Measurements from ENCODE around the gene GASK1A.

GASK1A gene

DNA sequence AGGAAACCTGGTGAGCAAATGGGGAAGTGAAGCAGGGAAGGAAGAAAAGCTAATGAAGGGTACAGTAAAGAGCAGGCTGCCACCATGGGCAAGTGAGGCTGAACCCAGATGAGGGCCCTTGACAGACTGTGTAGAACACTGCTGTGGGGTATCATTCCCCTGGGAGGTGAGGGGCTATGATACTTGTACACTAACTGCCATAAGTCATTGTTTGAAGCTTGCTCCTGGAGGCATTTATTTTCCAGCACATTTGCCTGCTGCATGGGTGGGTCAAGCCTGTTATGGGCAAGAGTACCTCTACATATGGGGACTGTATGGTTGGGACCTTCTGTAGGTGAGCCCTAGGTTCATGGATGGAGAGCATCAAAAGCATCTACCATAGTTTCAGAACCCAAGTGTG lies 69.4 kb downstream of the GASK1A start:
- Histone ChIP-seq H3K9me3 (ENCODE audit: control insufficient read depth in 5 of 5, low read length in 5 of 5) (peaks cover 16 to 54% (median 33%) of the 10 kb centered on the region in 5 donors), H3K4me1 (ENCODE audit: control insufficient read depth in 5 of 5, insufficient read depth in 5 of 5, low read length in 5 of 5) (no peaks in the 10 kb centered on the region), H3K9ac (ENCODE audit: low read length in 5 of 5) (no peak overlapping the region), H3K36me3 (ENCODE audit: control insufficient read depth in 5 of 5, insufficient read depth in 5 of 5, low read length in 5 of 5) (no peaks in the 10 kb centered on the region), H3K4me3 (ENCODE audit: low read depth in 1 of 5, low read length in 5 of 5) (no peak overlapping the region), H3K27ac (ENCODE audit: low read depth, low read length) (no peak overlapping the region), H3K27me3 (ENCODE audit: control insufficient read depth in 5 of 5, insufficient read depth in 4 of 5, low read length in 5 of 5) (no peaks in the 10 kb centered on the region)

DNA sequence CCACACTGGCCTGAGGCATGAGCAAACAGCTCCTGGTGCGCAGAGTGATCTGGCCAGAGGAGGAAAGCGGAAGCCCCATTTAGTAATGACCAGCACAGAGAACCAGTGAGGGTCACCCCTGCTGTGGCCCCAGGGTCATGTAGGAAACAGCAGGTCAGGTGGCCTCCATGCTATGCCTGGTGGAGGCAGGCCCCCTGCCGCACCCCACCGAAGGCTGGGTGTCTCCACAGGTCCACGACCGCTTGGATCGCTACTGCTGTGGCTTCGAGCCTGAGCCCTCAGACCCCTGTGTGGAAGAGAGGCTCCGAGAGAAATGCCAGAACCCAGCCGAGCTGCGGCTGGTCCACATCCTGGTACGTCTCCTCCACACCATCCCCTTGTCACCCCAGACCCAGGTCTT lies 74.2 kb downstream of the GASK1A start:
- no peak overlapping the region for H3K4me3 ChIP-seq (ENCODE audit: low read depth in 1 of 5, low read length in 5 of 5)
- peaks cover 0 to 6% (median 0%) of the 10 kb centered on the region in 5 donors for H3K36me3 ChIP-seq (ENCODE audit: control insufficient read depth in 5 of 5, insufficient read depth in 5 of 5, low read length in 5 of 5)
- no peaks in the 10 kb centered on the region for H3K4me1 ChIP-seq (ENCODE audit: control insufficient read depth in 5 of 5, insufficient read depth in 5 of 5, low read length in 5 of 5)
- no peaks in the 10 kb centered on the region for H3K27me3 ChIP-seq (ENCODE audit: control insufficient read depth in 5 of 5, insufficient read depth in 4 of 5, low read length in 5 of 5)
- H3K27ac ChIP-seq (ENCODE audit: low read depth, low read length) = no peak overlapping the region
- H3K9me3 ChIP-seq (ENCODE audit: control insufficient read depth in 5 of 5, low read length in 5 of 5) = peaks cover 8 to 25% (median 19%) of the 10 kb centered on the region in 5 donors
- H3K9ac ChIP-seq (ENCODE audit: low read length in 5 of 5) = no peak overlapping the region

DNA sequence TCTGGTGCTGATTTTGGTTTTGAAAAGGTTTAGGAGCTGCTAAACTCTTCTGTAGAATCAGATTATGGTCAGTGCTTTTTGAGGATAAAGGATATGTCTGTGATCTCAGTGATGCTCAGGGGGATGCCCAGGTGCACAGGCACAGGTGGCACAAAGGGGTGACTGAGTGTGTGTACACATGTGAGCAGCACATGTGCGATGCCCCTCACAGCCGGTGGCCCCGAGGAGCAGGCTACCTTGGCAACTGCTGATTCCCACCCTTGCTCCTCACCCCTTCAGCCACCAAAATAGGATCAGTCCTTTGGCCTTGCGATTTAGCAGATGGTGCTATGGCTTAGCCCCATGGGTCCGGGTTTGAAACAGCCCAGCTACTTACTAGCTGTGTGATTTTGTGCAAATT lies 75.6 kb downstream of the GASK1A start:
- Histone ChIP-seq H3K36me3 (ENCODE audit: control insufficient read depth in 5 of 5, insufficient read depth in 5 of 5, low read length in 5 of 5) (peaks cover 0 to 6% (median 2%) of the 10 kb centered on the region in 5 donors), H3K27ac (ENCODE audit: low read depth, low read length) (no peak overlapping the region), H3K4me1 (ENCODE audit: control insufficient read depth in 5 of 5, insufficient read depth in 5 of 5, low read length in 5 of 5) (no peaks in the 10 kb centered on the region), H3K27me3 (ENCODE audit: control insufficient read depth in 5 of 5, insufficient read depth in 4 of 5, low read length in 5 of 5) (no peaks in the 10 kb centered on the region), H3K4me3 (ENCODE audit: low read depth in 1 of 5, low read length in 5 of 5) (no peak overlapping the region), H3K9ac (ENCODE audit: low read length in 5 of 5) (no peak overlapping the region), H3K9me3 (ENCODE audit: control insufficient read depth in 5 of 5, low read length in 5 of 5) (peaks cover 0 to 14% (median 12%) of the 10 kb centered on the region in 5 donors)

DNA sequence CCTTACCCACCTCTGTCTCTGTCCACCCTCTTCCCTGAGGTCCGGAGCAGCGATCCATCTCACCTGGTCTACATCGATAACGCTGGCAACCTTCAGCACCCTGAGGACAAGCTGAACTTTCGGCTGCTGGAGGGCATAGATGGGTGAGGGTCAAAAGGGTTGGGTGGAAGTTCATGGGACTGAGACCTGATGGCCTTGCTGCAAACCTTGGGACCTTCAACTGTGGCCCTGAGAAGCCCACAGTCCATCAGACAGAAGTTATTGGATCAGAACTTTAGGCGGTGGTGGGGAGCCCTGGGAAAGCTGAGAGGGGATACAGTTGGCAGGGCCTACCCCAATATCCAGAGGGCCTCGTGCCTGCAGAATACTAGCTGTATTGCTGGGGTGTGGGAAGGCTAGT lies 76.3 kb downstream of the GASK1A start:
- no peaks in the 10 kb centered on the region for H3K27me3 ChIP-seq (ENCODE audit: control insufficient read depth in 5 of 5, insufficient read depth in 4 of 5, low read length in 5 of 5)
- peaks cover 0 to 6% (median 4%) of the 10 kb centered on the region in 5 donors for H3K36me3 ChIP-seq (ENCODE audit: control insufficient read depth in 5 of 5, insufficient read depth in 5 of 5, low read length in 5 of 5)
- no peak overlapping the region for H3K27ac ChIP-seq (ENCODE audit: low read depth, low read length)
- no peaks in the 10 kb centered on the region for H3K4me1 ChIP-seq (ENCODE audit: control insufficient read depth in 5 of 5, insufficient read depth in 5 of 5, low read length in 5 of 5)
- H3K9ac ChIP-seq (ENCODE audit: low read length in 5 of 5) = no peak overlapping the region
- no peak overlapping the region for H3K4me3 ChIP-seq (ENCODE audit: low read depth in 1 of 5, low read length in 5 of 5)
- peaks cover 0 to 13% (median 9%) of the 10 kb centered on the region in 5 donors for H3K9me3 ChIP-seq (ENCODE audit: control insufficient read depth in 5 of 5, low read length in 5 of 5)

DNA sequence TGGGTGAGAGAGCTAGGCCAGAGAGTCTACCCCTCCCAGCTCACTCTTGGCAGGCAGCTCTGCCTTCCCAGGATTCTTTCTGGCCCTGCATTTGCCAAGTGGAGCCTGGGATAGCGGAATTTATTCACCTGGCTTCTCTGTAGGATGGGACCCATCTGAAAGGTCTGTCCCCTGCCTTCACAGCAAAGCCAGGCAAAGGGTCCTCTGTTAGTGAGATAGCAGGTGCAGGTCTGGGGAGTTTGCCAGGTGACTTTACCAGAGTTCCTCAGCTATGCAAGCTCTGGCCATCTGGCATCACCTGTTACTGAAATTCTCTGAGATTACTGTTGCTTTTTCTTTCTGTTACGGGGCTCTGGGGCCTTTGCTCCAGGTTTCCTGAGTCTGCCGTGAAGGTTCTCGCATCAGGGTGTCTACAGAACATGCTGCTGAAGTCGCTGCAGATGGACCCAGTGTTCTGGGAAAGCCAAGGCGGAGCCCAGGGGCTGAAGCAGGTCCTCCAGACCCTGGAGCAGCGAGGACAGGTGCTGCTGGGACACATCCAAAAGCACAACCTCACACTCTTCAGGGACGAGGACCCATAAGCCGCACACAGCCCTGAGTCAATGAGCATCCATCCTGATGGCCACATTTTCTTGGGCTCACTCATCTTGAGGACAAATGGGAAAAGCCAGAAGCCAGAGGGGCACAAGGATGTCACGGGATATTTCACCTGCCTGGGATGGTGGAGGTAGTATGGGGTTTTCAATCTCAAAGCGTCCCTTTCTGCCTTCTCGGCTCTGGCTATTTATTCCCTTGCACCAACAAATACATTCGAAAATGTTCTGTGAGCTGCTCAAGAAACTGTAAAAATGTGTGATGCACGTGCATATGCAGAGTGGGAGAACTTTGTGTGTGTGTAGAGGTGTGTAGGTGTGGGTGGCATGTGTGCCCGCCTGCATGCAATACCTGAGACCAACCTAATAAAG lies 77.0 kb downstream of the GASK1A start:
- Histone ChIP-seq H3K4me1 (ENCODE audit: control insufficient read depth in 5 of 5, insufficient read depth in 5 of 5, low read length in 5 of 5) (no peaks in the 10 kb centered on the region), H3K27ac (ENCODE audit: low read depth, low read length) (no peak overlapping the region), H3K9me3 (ENCODE audit: control insufficient read depth in 5 of 5, low read length in 5 of 5) (peaks cover 0 to 8% (median 6%) of the 10 kb centered on the region in 5 donors), H3K27me3 (ENCODE audit: control insufficient read depth in 5 of 5, insufficient read depth in 4 of 5, low read length in 5 of 5) (no peaks in the 10 kb centered on the region), H3K36me3 (ENCODE audit: control insufficient read depth in 5 of 5, insufficient read depth in 5 of 5, low read length in 5 of 5) (peaks cover 0 to 6% (median 4%) of the 10 kb centered on the region in 5 donors), H3K9ac (ENCODE audit: low read length in 5 of 5) (no peak overlapping the region), H3K4me3 (ENCODE audit: low read depth in 1 of 5, low read length in 5 of 5) (no peak overlapping the region)

DNA sequence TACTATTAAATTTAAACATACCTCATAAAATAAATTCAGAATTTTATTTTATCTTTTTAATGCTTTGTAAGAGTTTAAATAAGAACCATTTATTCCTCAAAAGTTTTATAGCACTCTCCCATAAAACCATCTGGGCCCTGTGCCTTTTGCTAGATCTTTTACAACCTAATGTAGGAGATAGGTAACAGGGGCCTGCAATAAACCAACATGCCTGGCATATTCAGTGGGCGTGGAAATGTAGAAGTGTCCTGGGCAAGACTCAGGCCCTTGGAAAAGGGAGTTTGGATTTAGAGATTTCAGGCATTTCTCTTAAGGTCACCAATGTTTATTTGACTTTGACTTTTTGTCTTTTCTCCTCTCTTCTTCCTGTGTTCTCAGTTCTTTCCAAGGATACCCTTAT lies 80.3 kb downstream of the GASK1A start:
- Histone ChIP-seq H3K9me3 (ENCODE audit: control insufficient read depth in 5 of 5, low read length in 5 of 5) (peaks cover 0 to 5% (median 0%) of the 10 kb centered on the region in 5 donors), H3K27ac (ENCODE audit: low read depth, low read length) (no peak overlapping the region), H3K27me3 (ENCODE audit: control insufficient read depth in 5 of 5, insufficient read depth in 4 of 5, low read length in 5 of 5) (no peaks in the 10 kb centered on the region), H3K36me3 (ENCODE audit: control insufficient read depth in 5 of 5, insufficient read depth in 5 of 5, low read length in 5 of 5) (peaks cover 0 to 10% (median 5%) of the 10 kb centered on the region in 5 donors), H3K4me1 (ENCODE audit: control insufficient read depth in 5 of 5, insufficient read depth in 5 of 5, low read length in 5 of 5) (no peaks in the 10 kb centered on the region), H3K9ac (ENCODE audit: low read length in 5 of 5) (no peak overlapping the region), H3K4me3 (ENCODE audit: low read depth in 1 of 5, low read length in 5 of 5) (no peak overlapping the region)

DNA sequence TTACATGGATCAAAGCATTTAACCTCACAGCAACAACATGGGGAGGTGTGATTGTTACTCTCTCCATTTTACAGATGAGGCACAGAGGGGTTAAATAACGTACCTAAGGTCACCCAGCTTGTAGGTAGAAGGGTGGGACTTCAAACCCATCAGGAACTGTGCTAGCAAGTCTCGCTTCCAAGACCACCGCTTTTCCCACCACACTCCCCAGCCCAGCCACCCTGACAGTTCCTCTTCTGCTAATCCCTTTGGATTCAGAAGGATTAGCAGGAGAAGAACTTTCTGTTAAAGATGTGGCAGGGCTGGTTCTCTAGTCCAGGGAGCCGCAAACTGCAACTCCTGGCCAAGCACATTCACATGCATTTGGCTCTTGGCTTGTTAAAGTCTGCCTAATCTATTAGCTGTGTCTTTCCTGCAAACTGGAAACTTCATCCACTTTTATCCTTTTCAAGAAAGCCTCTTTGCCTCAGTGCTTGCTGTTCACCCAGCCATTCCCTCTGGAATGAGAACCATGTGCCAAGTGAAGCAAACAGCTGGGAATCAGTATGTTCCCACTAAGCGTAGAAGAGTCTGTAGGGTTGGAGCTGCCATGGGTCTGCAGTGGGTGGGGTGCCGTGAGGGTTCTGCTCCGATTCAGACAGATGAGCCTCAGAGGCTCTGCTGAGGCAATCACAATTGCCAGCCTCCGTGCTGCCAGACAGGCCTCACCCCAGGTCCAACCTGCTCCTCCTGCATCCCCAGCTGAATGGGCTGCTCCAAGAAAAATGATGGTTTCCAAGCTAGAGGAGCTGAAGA lies 82.2 kb downstream of the GASK1A start:
- Histone ChIP-seq H3K9ac (ENCODE audit: low read length in 5 of 5) (no peak overlapping the region), H3K9me3 (ENCODE audit: control insufficient read depth in 5 of 5, low read length in 5 of 5) (peaks cover 0 to 5% (median 0%) of the 10 kb centered on the region in 5 donors), H3K27ac (ENCODE audit: low read depth, low read length) (no peak overlapping the region), H3K27me3 (ENCODE audit: control insufficient read depth in 5 of 5, insufficient read depth in 4 of 5, low read length in 5 of 5) (no peaks in the 10 kb centered on the region), H3K4me3 (ENCODE audit: low read depth in 1 of 5, low read length in 5 of 5) (no peak overlapping the region), H3K36me3 (ENCODE audit: control insufficient read depth in 5 of 5, insufficient read depth in 5 of 5, low read length in 5 of 5) (peaks cover 0 to 7% (median 5%) of the 10 kb centered on the region in 5 donors), H3K4me1 (ENCODE audit: control insufficient read depth in 5 of 5, insufficient read depth in 5 of 5, low read length in 5 of 5) (no peaks in the 10 kb centered on the region)

DNA sequence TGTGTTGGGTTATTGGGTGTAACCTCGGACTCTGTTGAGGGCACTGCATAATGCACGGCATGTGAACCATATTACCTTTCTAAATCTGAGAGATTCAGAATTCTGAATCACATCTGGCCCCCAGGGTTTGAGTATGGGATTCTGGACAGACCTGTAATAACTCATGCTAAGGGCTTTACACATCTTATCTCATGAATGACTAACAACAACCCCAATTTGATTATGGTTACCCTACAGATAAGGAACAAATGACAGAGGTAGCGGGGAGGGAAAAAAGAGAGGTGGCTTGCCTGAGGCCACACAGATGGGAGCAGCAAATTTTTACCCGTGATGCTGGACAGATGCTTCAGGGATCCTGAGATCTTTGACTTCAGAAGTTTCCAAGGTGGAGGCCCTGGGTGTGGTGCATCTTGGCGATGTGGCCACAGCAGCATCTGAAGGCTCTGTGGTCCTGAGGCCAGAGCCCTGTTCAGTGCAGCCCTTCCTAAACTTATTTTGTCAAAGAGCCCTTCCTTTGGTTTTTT lies 83.0 kb downstream of the GASK1A start:
- no peaks in the 10 kb centered on the region for H3K27me3 ChIP-seq (ENCODE audit: control insufficient read depth in 5 of 5, insufficient read depth in 4 of 5, low read length in 5 of 5)
- peaks cover 0 to 5% (median 0%) of the 10 kb centered on the region in 5 donors for H3K9me3 ChIP-seq (ENCODE audit: control insufficient read depth in 5 of 5, low read length in 5 of 5)
- no peak overlapping the region for H3K9ac ChIP-seq (ENCODE audit: low read length in 5 of 5)
- H3K27ac ChIP-seq (ENCODE audit: low read depth, low read length) = no peak overlapping the region
- H3K4me3 ChIP-seq (ENCODE audit: low read depth in 1 of 5, low read length in 5 of 5) = no peak overlapping the region
- H3K4me1 ChIP-seq (ENCODE audit: control insufficient read depth in 5 of 5, insufficient read depth in 5 of 5, low read length in 5 of 5) = no peaks in the 10 kb centered on the region
- H3K36me3 ChIP-seq (ENCODE audit: control insufficient read depth in 5 of 5, insufficient read depth in 5 of 5, low read length in 5 of 5) = peaks cover 0 to 5% (median 3%) of the 10 kb centered on the region in 5 donors

DNA sequence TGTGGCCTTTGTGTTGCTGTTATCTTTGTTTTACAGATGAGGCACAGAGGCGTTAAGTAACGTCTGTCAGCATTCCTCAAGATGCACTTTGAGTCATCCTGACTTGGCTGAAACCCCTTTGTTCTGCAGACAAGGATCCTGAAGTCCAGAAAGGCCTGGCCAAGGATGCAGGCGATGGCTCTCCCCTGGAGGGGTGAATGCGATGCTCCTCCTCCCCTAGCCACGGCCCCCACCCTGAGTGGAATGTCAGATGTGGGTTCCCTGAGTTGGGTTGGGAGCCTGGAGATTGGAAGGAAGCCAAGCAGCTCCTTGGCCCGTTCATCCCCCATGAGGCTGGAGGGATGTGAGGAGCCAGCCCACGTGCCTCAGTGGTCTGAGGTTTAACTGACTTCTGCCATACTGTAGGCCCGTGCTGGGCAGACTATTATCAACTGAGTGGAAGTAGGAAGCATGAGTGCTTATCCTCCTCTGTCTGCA lies 83.5 kb downstream of the GASK1A start:
- Histone ChIP-seq H3K9me3 (ENCODE audit: control insufficient read depth in 5 of 5, low read length in 5 of 5) (peaks cover 0 to 5% (median 0%) of the 10 kb centered on the region in 5 donors), H3K4me1 (ENCODE audit: control insufficient read depth in 5 of 5, insufficient read depth in 5 of 5, low read length in 5 of 5) (no peaks in the 10 kb centered on the region), H3K27ac (ENCODE audit: low read depth, low read length) (no peak overlapping the region), H3K4me3 (ENCODE audit: low read depth in 1 of 5, low read length in 5 of 5) (no peak overlapping the region), H3K9ac (ENCODE audit: low read length in 5 of 5) (no peak overlapping the region), H3K36me3 (ENCODE audit: control insufficient read depth in 5 of 5, insufficient read depth in 5 of 5, low read length in 5 of 5) (peaks cover 0 to 5% (median 3%) of the 10 kb centered on the region in 5 donors), H3K27me3 (ENCODE audit: control insufficient read depth in 5 of 5, insufficient read depth in 4 of 5, low read length in 5 of 5) (no peaks in the 10 kb centered on the region)

Measured in subcutaneous abdominal adipose tissue (tissue), 5 donors.